D721Med (cell line): ENCODE results near the gene HDAC4.

Experiments
- DNase-seq: peaks from one replicate; pipeline ENCODE4 v3.0.0; 2011; ENCODE audit warnings: low spot score; ENCODE audit not compliant: insufficient read length
- FAIRE-seq: peaks from 2 replicates; lab custom pipeline; 2011; peaks lifted over from hg19 to GRCh38; lab: Jason Lieb, UNC
- TF ChIP-seq, protein P1 (sequence below): IDR thresholded peaks from 2 replicates; pipeline ENCODE4 v1.5.1; 2012; ENCODE audit warnings: mild to moderate bottlenecking, control low read depth; ENCODE audit not compliant: insufficient read depth; ENCODE audit errors: missing control alignments

The HDAC4 gene

DNA sequence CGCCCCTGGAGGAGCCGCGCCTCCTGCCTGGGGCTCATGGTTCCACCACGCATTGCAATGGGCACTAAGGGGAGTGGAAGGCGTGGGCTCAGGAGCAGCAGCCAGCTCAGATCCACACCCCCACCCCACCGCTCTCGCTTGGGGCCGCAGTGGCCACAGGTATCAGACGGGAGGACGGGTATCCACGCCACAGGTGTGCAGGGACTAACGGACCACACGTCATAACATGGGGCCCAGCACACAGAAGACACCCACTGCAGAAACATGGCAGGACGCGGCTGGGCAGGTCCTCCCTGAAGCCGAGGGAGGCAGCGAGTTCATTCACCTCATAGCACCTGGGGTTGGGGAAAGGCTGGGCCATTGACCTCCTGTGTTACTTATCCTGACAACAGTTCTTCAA lies 13.0 kb downstream of the HDAC4 start:
- TF ChIP-seq, protein P1, sequence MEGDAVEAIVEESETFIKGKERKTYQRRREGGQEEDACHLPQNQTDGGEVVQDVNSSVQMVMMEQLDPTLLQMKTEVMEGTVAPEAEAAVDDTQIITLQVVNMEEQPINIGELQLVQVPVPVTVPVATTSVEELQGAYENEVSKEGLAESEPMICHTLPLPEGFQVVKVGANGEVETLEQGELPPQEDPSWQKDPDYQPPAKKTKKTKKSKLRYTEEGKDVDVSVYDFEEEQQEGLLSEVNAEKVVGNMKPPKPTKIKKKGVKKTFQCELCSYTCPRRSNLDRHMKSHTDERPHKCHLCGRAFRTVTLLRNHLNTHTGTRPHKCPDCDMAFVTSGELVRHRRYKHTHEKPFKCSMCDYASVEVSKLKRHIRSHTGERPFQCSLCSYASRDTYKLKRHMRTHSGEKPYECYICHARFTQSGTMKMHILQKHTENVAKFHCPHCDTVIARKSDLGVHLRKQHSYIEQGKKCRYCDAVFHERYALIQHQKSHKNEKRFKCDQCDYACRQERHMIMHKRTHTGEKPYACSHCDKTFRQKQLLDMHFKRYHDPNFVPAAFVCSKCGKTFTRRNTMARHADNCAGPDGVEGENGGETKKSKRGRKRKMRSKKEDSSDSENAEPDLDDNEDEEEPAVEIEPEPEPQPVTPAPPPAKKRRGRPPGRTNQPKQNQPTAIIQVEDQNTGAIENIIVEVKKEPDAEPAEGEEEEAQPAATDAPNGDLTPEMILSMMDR = no peak
- DNase-seq (no peak), FAIRE-seq (no peak)

GRCh38 chr2:239386872-239387445 lies 13.9 kb downstream of the HDAC4 start:
- DNase-seq (no peak), FAIRE-seq (no peak)
- TF ChIP-seq, protein P1 = no peak

- FAIRE-seq (no peak), DNase-seq (no peak)
- TF ChIP-seq, protein P1 = no peak
Measured at GRCh38 chr2:239386001-239386670, 14.7 kb downstream of the HDAC4 start.

DNA sequence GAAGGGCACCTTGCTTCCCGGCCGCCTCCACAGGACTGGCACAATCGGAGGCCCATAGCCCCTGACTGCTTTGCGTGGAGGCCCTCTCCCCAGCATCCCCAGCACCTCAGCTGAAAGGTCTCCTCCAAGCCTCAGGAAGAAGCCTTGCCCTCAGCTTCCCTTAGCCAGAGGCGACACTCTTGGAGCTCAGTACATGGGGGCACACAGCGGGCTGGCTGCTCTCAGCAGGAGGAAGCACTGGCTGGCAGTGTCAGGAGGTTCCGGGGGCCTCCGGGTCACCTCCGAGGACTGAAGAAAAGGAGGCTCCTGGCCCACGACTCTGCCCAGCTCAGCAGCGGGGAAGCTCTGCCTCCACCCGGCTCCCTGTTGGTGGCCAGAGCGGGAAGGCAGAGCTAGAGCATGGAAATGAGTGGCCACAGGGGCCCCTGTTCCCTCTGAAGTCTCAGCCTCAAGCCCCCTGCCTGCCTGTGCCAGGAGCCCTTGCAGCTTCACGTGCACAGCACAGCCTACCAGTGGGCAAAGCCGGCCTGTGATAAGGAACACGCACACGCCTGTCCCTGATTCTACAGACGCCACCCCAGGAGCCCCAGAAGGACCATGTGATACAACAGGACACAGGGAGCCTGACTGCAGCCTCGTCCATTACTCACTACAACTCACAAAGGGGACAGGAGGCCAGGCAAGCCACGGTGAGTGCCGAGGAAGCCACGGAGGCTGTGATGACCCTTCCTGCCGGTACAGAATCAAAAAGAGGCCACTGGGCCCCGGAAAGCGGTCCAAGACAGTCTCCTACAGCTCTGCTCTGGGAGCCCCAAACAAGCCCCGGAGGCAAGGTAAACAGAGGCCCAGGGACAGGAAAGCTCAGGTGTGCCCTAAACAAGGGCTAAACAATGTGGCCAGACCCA lies 15.5 kb downstream of the HDAC4 start:
- no peak for FAIRE-seq
- TF ChIP-seq, protein P1 = no peak
- no peak for DNase-seq

- FAIRE-seq (no peak), DNase-seq (no peak)
- TF ChIP-seq, protein P1 = no peak
Measured at GRCh38 chr2:239383759-239384156, 17.1 kb downstream of the HDAC4 start.

DNA sequence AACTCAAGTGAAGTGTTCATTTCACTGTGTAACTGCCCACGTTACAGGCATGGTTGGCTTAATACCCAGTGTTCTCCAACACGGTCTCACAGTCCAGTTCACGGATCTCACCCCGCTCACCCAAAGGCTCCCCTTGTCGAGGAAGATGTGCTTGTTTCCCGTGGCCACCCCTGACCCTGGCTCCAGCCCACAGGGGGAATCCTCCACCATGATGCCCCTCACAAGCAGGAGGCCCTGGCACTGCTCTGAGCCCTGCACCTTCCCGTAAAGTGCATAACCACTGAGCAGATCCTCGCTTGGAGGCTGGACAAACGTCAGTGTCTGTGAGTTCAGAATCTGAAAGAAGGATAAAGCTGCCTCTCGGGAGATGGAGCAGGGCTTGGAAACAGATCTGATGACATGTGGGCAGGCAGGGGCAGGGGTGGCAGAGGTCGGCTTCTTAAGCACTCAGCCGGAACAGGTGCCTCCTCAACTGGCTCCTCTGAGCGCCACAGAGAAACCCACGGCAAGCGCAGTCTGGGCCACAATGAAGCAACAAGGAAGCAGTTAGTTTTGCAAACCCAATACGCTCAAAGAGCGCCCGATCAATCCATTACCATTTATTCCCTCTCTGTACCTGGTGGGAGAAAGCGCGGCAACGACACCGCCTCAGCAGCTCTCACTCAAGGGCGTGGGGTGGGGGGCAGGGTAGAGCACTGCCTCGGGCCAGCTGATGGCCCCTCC lies 17.6 kb downstream of the HDAC4 start:
- FAIRE-seq (no peak), DNase-seq (no peak)
- TF ChIP-seq, protein P1 = no peak
